ENCODE data around the gene LEF1.

Gene LEF1

DNA sequence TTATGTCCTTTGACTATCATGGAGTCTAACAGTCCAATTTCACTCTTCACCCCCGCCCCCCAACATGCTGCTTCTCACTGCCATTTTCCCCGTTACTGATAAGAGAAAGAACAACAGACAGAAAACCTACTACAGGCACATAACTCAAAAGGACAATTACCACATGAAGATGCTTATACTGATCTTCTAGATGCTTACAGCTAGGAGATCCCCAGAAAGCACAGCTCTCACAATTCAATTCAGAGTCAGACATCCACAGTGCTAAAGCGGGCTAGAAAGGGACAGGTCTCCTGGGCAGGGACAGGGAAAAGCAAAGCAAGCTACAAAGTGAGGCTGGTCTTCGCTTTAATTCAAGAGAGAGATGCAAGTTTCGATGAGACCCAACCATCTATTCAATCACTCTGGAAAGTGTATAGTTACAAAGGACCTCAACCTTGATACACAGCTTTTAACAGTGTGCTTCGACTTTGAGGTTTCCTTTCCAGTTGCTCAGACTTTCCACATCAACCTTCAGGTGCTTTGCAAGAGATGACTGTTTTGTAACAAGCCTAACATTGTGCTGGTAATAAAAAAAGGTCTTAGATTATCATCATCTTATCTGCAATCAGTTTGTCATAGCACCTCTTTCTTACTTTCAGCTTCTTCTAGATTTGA, 60.9 kb downstream of the LEF1 start:
- no peak for DNase-seq (ENCODE audit: extremely low read depth, insufficient read length)
- H3K27me3 ChIP-seq (replicated peaks; ENCODE audit: control insufficient read depth, insufficient read depth, low read length), result no peaks in the 10 kb centered on the region
- no peak overlapping the region for H3K4me3 ChIP-seq (replicated peaks; ENCODE audit: low read depth, low read length)
- TF ChIP-seq, protein P1, sequence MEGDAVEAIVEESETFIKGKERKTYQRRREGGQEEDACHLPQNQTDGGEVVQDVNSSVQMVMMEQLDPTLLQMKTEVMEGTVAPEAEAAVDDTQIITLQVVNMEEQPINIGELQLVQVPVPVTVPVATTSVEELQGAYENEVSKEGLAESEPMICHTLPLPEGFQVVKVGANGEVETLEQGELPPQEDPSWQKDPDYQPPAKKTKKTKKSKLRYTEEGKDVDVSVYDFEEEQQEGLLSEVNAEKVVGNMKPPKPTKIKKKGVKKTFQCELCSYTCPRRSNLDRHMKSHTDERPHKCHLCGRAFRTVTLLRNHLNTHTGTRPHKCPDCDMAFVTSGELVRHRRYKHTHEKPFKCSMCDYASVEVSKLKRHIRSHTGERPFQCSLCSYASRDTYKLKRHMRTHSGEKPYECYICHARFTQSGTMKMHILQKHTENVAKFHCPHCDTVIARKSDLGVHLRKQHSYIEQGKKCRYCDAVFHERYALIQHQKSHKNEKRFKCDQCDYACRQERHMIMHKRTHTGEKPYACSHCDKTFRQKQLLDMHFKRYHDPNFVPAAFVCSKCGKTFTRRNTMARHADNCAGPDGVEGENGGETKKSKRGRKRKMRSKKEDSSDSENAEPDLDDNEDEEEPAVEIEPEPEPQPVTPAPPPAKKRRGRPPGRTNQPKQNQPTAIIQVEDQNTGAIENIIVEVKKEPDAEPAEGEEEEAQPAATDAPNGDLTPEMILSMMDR (IDR thresholded peaks at IDR 0.05; ENCODE audit: insufficient read depth, low read length, poor library complexity, severe bottlenecking), result no peak
- H3K36me3 ChIP-seq (ENCODE audit: control insufficient read depth, insufficient read depth, low read length), result no peaks in the 10 kb centered on the region

DNA sequence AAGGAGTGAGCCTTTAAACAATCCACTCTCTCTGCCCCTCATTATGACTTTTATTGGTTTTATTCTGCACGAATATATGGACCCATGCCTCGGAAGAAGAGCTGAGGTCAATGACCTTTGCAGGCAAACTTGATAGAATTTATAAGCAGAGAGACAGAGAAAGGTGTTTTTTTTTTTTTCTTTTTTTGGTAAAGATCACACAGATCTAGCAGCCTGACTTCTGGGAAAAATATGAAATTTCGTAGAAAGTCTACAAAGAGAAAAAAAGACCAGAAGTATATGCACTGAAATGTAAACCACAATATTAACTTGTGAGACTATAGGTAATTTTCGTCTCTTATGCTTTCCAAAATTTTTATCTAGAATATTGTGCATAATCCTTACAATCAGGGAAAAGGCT, 61.6 kb downstream of the LEF1 start:
- Histone ChIP-seq H3K27me3 (replicated peaks; ENCODE audit: control insufficient read depth, insufficient read depth, low read length) (no peaks in the 10 kb centered on the region), H3K36me3 (ENCODE audit: control insufficient read depth, insufficient read depth, low read length) (no peaks in the 10 kb centered on the region), H3K4me3 (replicated peaks; ENCODE audit: low read depth, low read length) (no peak overlapping the region)
- TF ChIP-seq, protein P1 (IDR thresholded peaks at IDR 0.05; ENCODE audit: insufficient read depth, low read length, poor library complexity, severe bottlenecking), result no peak
- no peak for DNase-seq (ENCODE audit: extremely low read depth, insufficient read length)

DNA sequence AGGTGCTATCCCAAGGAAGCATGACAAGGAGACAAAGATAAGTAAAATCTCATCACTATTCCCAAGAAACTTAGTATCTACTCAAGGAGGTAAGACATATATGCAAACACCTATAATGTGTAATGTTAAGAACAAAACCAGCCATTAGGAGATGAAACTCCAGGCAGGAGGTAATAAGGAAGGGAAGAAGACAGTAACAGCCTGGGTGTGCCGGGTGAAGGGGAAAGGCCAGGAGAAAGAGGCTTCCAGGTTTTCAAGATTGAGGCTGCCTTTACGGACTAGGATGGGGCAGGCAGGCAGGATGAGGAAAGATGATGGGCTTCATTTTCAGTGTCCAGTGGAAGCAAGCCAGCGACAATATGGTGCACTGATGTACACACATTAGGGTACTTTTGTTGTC, 62.5 kb downstream of the LEF1 start:
- no peak overlapping the region for H3K4me3 ChIP-seq (replicated peaks; ENCODE audit: low read depth, low read length)
- no peaks in the 10 kb centered on the region for H3K27me3 ChIP-seq (replicated peaks; ENCODE audit: control insufficient read depth, insufficient read depth, low read length)
- TF ChIP-seq, protein P1 (IDR thresholded peaks at IDR 0.05; ENCODE audit: insufficient read depth, low read length, poor library complexity, severe bottlenecking), result no peak
- no peaks in the 10 kb centered on the region for H3K36me3 ChIP-seq (ENCODE audit: control insufficient read depth, insufficient read depth, low read length)
- no peak for DNase-seq (ENCODE audit: extremely low read depth, insufficient read length)

DNA sequence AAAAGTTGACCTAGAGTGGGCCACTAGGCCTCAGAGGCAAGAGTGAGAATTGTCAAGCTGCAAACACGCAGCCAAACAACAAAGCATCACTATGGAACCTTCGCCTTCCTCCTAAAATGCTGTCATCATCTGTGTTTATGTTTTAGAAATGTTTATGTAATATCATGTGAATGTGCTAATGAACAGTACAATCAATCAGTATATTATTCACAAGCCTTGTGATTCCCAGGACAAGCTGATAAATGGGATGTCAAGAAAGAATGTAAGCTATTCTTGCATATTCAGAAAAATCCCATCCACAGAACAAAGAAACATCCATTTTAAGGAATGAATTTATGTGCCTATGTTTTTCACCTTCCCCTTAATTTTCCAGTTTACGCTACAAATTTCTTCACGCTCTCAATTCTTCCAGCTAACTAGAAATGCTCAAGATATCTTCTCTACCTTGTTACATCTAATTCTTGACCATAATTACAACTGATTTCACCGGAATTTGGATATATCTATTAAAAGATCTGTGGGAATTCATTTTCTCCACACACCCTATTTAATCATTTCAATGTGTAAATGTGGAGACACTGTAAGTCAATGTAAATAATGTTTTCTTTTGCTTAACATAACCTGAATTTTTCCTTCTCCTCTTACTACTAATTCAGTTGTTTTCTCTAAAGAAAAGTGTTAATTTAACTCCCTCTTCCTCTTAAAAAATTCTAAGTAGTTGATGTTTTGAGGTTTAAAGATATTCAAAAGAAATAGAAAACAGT, 65.5 kb downstream of the LEF1 start:
- H3K27me3 ChIP-seq (replicated peaks; ENCODE audit: control insufficient read depth, insufficient read depth, low read length), result no peaks in the 10 kb centered on the region
- TF ChIP-seq, protein P1 (IDR thresholded peaks at IDR 0.05; ENCODE audit: insufficient read depth, low read length, poor library complexity, severe bottlenecking), result no peak
- no peak overlapping the region for H3K4me3 ChIP-seq (replicated peaks; ENCODE audit: low read depth, low read length)
- DNase-seq (ENCODE audit: extremely low read depth, insufficient read length), result no peak
- no peaks in the 10 kb centered on the region for H3K36me3 ChIP-seq (ENCODE audit: control insufficient read depth, insufficient read depth, low read length)

DNA sequence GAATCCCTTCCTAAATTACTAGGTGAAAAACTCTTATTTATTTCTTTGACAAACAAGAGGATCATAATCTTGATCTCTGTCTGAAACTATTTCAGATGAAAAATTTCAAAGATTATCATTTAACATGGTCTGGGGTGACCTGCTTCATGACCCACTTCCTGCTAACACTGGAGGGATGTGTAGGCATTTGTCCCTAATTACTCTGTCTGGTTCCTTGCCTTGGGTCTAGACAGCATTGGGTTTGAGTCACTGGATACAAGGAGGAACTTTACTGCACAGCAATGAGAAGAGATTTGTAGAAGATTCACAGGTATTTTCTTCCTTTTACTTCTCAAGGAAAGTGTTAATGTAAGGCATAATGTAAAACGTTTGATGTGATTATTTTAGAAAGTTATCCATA, 67.9 kb downstream of the LEF1 start:
- TF ChIP-seq, protein P1 (IDR thresholded peaks at IDR 0.05; ENCODE audit: insufficient read depth, low read length, poor library complexity, severe bottlenecking), result no peak
- Histone ChIP-seq H3K27me3 (replicated peaks; ENCODE audit: control insufficient read depth, insufficient read depth, low read length) (no peaks in the 10 kb centered on the region), H3K36me3 (ENCODE audit: control insufficient read depth, insufficient read depth, low read length) (no peaks in the 10 kb centered on the region), H3K4me3 (replicated peaks; ENCODE audit: low read depth, low read length) (no peak overlapping the region)
- no peak for DNase-seq (ENCODE audit: extremely low read depth, insufficient read length)

Data from GM06990 (cell line).